Measurements from ENCODE around the gene PCBP4.

- peak in 1 of 11 experiments; percentile 5 for TF ChIP-seq CTCF (IDR thresholded peaks at IDR 0.05 in 8 of 11, conservative IDR thresholded peaks at IDR 0.05 in 3 of 11)
- TF ChIP-seq POLR2AphosphoS5 (IDR thresholded peaks at IDR 0.05): no peak
- TF ChIP-seq POLR2A (IDR thresholded peaks at IDR 0.05): no peak
Observed at GRCh38 chr3:51954105-51954504, 13.1 kb downstream of the PCBP4 start.
